ENCODE measurements around the gene PURB. TPM values are rescaled to one million over a fixed set of nuclear protein-coding genes. Genes with fewer than 3 reads are reported as not detected.
"Not testable (repeated sequence)": the region's sequence is repeated elsewhere in the genome, so short reads cannot be mapped to it uniquely, and the experiment has no call there.

The PURB gene
- total RNA-seq, 2 donors from 2014 or later = 18.0 to 31.5 TPM

GRCh38 chr7:44876393-44876792, 8.9 kb downstream of the PURB start:
- DNase-seq (ENCODE audit: low spot score) (no peak), ATAC-seq (ENCODE audit: insufficient number of reproducible peaks, low FRiP score, low read depth) (no peak)
- Histone ChIP-seq H3K4me1 (ENCODE audit: control insufficient read depth in 1 of 2, low read depth in 2 of 2) (peaks cover 16 to 26% of the 10 kb centered on the region in 2 donors), H3K9me3 (no peaks in the 10 kb centered on the region), H3K27ac (no peak overlapping the region), H3K27me3 (replicated peaks; ENCODE audit: insufficient read depth) (no peaks in the 10 kb centered on the region), H3K4me3 (no peak overlapping the region), H3K36me3 (no peaks in the 10 kb centered on the region)
- TF ChIP-seq CTCF (IDR thresholded peaks at IDR 0.05) = no peak

- no peak for TF ChIP-seq CTCF (IDR thresholded peaks at IDR 0.05)
- Histone ChIP-seq H3K27me3 (replicated peaks; ENCODE audit: insufficient read depth) (no peaks in the 10 kb centered on the region), H3K27ac (no peak overlapping the region), H3K36me3 (no peaks in the 10 kb centered on the region), H3K4me1 (ENCODE audit: control insufficient read depth in 1 of 2, low read depth in 2 of 2) (peaks cover 5 to 15% of the 10 kb centered on the region in 2 donors), H3K9me3 (no peaks in the 10 kb centered on the region), H3K4me3 (no peak overlapping the region)
- ATAC-seq (ENCODE audit: insufficient number of reproducible peaks, low FRiP score, low read depth) (no peak), DNase-seq (ENCODE audit: low spot score) (no peak)
Measured at GRCh38 chr7:44875241-44875640, 10.1 kb downstream of the PURB start.

- no peaks in the 10 kb centered on the region for H3K4me1 ChIP-seq (ENCODE audit: control insufficient read depth in 1 of 2, low read depth in 2 of 2)
- no peak for TF ChIP-seq CTCF (IDR thresholded peaks at IDR 0.05)
- ATAC-seq (ENCODE audit: insufficient number of reproducible peaks, low FRiP score, low read depth) (no peak), DNase-seq (ENCODE audit: low spot score) (no peak)
- H3K27ac ChIP-seq = no peak overlapping the region
- H3K9me3 ChIP-seq = no peaks in the 10 kb centered on the region
- no peak overlapping the region for H3K4me3 ChIP-seq
- H3K36me3 ChIP-seq = no peaks in the 10 kb centered on the region
- H3K27me3 ChIP-seq (replicated peaks; ENCODE audit: insufficient read depth) = no peaks in the 10 kb centered on the region
Measured at GRCh38 chr7:44872787-44873186, 12.5 kb downstream of the PURB start.

GRCh38 chr7:44871918-44872317, 13.4 kb downstream of the PURB start:
- not testable (repeated sequence) for ATAC-seq (ENCODE audit: insufficient number of reproducible peaks, low FRiP score, low read depth)

GRCh38 chr7:44870780-44871179, 14.6 kb downstream of the PURB start:
- ATAC-seq (ENCODE audit: insufficient number of reproducible peaks, low FRiP score, low read depth); H3K27me3 ChIP-seq (replicated peaks; ENCODE audit: insufficient read depth); H3K36me3 ChIP-seq; H3K27ac ChIP-seq; H3K4me3 ChIP-seq; DNase-seq (ENCODE audit: low spot score); H3K4me1 ChIP-seq (ENCODE audit: control insufficient read depth in 1 of 2, low read depth in 2 of 2); H3K9me3 ChIP-seq: not testable (repeated sequence)

More at GRCh38 chr7:44871918-44872317, 13.4 kb downstream of the PURB start:
- H3K36me3 ChIP-seq; H3K4me1 ChIP-seq (ENCODE audit: control insufficient read depth in 1 of 2, low read depth in 2 of 2); H3K9me3 ChIP-seq; DNase-seq (ENCODE audit: low spot score); H3K27me3 ChIP-seq (replicated peaks; ENCODE audit: insufficient read depth); H3K4me3 ChIP-seq; H3K27ac ChIP-seq: not testable (repeated sequence)

- H3K4me3 ChIP-seq; H3K27ac ChIP-seq; H3K9me3 ChIP-seq; H3K4me1 ChIP-seq (ENCODE audit: control insufficient read depth in 1 of 2, low read depth in 2 of 2); DNase-seq (ENCODE audit: low spot score); H3K27me3 ChIP-seq (replicated peaks; ENCODE audit: insufficient read depth); H3K36me3 ChIP-seq; ATAC-seq (ENCODE audit: insufficient number of reproducible peaks, low FRiP score, low read depth): not testable (repeated sequence)
Measured at GRCh38 chr7:44870336-44870735, 15.0 kb downstream of the PURB start.
